HFF-Myc (cell line): Measurements from ENCODE around the gene L1CAM.
"Not testable (repeated sequence)": the region's sequence is repeated elsewhere in the genome, so short reads cannot be mapped to it uniquely, and the experiment has no call there.

ENCODE experiments used
- DNase-seq: peaks from one replicate; pipeline ENCODE4 v3.0.0-alpha.2; 2011; ENCODE audit warnings: low read depth; ENCODE audit errors: extremely low read depth
- H3K4me3 ChIP-seq: replicated peaks from 2 replicates; pipeline ENCODE4 v1.5.1; 2011; ENCODE audit warnings: low read depth, mild to moderate bottlenecking, control low read depth, low read length
- CTCF ChIP-seq: IDR thresholded peaks from 2 replicates; pipeline ENCODE4 v1.5.1; 2012; ENCODE audit warnings: mild to moderate bottlenecking, low read depth, low read length, control low read depth; ENCODE audit errors: missing control alignments

The L1CAM gene

DNA sequence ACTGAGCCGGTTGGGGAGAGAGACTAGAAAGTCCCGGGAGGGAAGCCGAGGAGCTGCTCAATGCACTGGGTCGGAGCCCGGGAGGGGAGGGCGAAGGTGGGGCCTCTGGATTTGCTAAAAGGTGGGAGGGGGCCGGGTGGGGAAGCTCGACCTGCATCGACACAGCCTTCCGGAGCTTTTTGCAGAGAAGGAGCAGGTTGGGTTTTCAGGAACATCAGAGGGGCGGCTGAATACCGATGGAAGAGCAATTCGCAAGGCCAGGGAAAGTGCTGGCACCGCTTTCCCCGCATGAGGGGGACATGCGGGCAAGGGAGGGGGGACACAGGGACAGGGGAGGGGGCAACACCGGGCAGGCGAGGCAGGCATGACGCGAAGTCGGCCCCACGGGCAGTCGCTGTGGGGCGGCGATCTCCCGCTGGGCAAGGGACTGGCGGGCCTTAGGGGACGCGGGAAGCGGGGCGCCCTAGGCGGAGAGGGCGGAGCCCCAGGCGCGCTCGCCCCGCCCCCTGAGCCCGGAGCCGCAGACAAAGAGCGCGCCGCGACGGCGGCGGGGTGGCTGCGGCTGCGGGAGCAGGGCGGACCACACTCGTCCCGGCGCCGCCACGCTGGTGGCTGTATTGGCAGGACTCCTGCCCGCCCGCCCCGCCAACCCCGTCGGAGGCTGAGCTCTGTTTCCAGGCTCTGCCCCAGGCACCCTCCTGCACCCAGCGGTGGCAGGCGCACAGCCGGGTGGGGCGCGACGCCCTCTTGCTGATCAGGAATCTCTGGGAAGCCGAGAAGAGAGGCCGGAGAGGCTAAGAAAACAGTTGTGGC, 67.2 kb downstream of the L1CAM start:
- TF ChIP-seq CTCF = no peak
- DNase-seq = no peak
- peak overlapping the region; percentile 25 for H3K4me3 ChIP-seq

DNA sequence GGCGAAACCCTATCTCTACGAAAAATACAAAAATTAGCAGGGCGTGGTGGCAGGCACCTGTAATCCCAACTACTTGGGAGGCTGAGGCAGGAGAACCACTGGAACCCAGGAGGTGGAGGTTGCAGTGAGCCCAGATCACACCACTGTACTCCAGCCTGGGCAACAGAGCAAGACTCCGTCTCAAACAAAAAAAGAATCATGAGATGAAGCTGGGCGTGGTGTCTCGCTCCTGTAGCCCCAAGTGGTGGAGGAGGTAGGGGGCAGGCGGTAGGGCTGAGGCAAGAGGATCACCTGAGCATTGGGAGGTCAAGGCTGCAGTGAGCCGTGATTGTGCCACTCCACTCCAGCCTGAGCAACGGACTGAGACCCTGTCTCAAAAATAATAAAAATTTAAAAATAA, 67.9 kb downstream of the L1CAM start:
- not testable (repeated sequence) for DNase-seq

GRCh38 chrX:153816831-153817690, 68.9 kb downstream of the L1CAM start:
- H3K4me3 ChIP-seq = no peak overlapping the region
- DNase-seq = no peak
- TF ChIP-seq CTCF = no peak

More for the DNA sequence above, 67.9 kb downstream of the L1CAM start:
- not testable (repeated sequence) for H3K4me3 ChIP-seq

GRCh38 chrX:153814591-153815315, 71.2 kb downstream of the L1CAM start:
- TF ChIP-seq CTCF = no peak
- no peak for DNase-seq
- H3K4me3 ChIP-seq = no peak overlapping the region

GRCh38 chrX:153813161-153813560, 72.8 kb downstream of the L1CAM start:
- TF ChIP-seq CTCF = no peak
- no peak overlapping the region for H3K4me3 ChIP-seq
- no peak for DNase-seq

- no peak overlapping the region for H3K4me3 ChIP-seq
- DNase-seq = no peak
- TF ChIP-seq CTCF = no peak
These were observed 73.8 kb downstream of the L1CAM start for GRCh38 chrX:153812220-153812619.
